HepG2 (cell line): ENCODE measurements around the gene UCHL3. TPM values are rescaled to one million over a fixed set of nuclear protein-coding genes. Genes with fewer than 3 reads are reported as not detected.
A peak's percentile ranks its signal among the peaks of the same experiment; 100 is the strongest.

Experiments
- ATF1 ChIP-seq: IDR thresholded peaks from 2 replicates; pipeline ENCODE4 v1.6.1; 2016; ENCODE audit warnings: mild to moderate bottlenecking, control low read depth
- CCDC6 ChIP-seq: sonication (generic); formaldehyde crosslinking; IDR thresholded peaks from 2 replicates; pipeline ENCODE4 v1.8.1; 2022; ENCODE audit warnings: mild to moderate bottlenecking, missing genetic modification reagents, moderate library complexity
- PRMT3 ChIP-seq: sonication (generic); formaldehyde crosslinking; IDR thresholded peaks from 2 replicates; pipeline ENCODE4 v1.8.1; 2022; ENCODE audit warnings: low read depth, mild to moderate bottlenecking, moderate library complexity, missing genetic modification reagents, borderline replicate concordance
- ZMYM2 ChIP-seq: sonication (generic); formaldehyde crosslinking; IDR thresholded peaks from 2 replicates; pipeline ENCODE4 v1.8.0; 2022; ENCODE audit warnings: mild to moderate bottlenecking, missing genetic modification reagents
- ZNF207 ChIP-seq: fragments of 450-650 bp; IDR thresholded peaks from 2 replicates; pipeline ENCODE4 v1.6.1; 2016; ENCODE audit warnings: antibody characterized with exemption, borderline replicate concordance
- ZNF256 ChIP-seq: sonication (generic); formaldehyde crosslinking; conservative IDR thresholded peaks from 2 replicates; pipeline ENCODE4 v1.4.0; 2020; ENCODE audit warnings: missing genetic modification reagents
- polyA plus RNA-seq, 8 experiments: library from polyadenylated mRNA; depleted of rRNA in 3 of 8; stranded (reverse) in 7 of 8; unstranded in 1 of 8; fragments of >200 nt; fragmentation: Illumina TruSeq in 4 of 8; extraction: Trizol in 4 of 8; gene quantifications; 2 replicates each; pipeline versions ENCODE4 v1.2.1 to v1.2.3, GENCODE V29; 2011 to 2016; ENCODE audit warnings: low read depth in 4 of 8, missing spikeins in 1 of 8, mixed read lengths in 1 of 8; ENCODE audit not compliant: insufficient read depth in 1 of 8
- total RNA-seq, 5 experiments: library from RNA; depleted of rRNA; stranded (reverse); fragments of >200 nt; fragmentation: Illumina TruSeq; extraction: Trizol; gene quantifications; 2 replicates each; pipeline ENCODE4 v1.2.3, GENCODE V29; 2016; ENCODE audit warnings: low read depth in 1 of 5
- TF ChIP-seq, protein P1 (sequence below): sonication (generic); formaldehyde crosslinking; IDR thresholded peaks from 2 replicates; pipeline ENCODE4 v1.4.0; 2020; ENCODE audit warnings: mild to moderate bottlenecking, missing genetic modification reagents, borderline replicate concordance
- TF ChIP-seq, protein P2 (sequence below): sonication (generic); formaldehyde crosslinking; IDR thresholded peaks from 2 replicates; pipeline ENCODE4 v1.4.0; 2020; ENCODE audit warnings: missing genetic modification reagents
- TF ChIP-seq, protein P3 (sequence below): sonication (generic); formaldehyde crosslinking; IDR thresholded peaks from 2 replicates; pipeline ENCODE4 v1.4.0; 2020; ENCODE audit warnings: missing genetic modification reagents
- TF ChIP-seq, protein P4 (sequence below): sonication (generic); formaldehyde crosslinking; IDR thresholded peaks from 2 replicates; pipeline ENCODE4 v1.5.1; 2020; ENCODE audit warnings: mild to moderate bottlenecking, missing genetic modification reagents
- TF ChIP-seq, protein P5 (sequence below): conservative IDR thresholded peaks from 2 replicates; pipeline ENCODE4 v1.6.1; 2018; ENCODE audit warnings: missing genetic modification reagents

Gene UCHL3
- total and polyA plus RNA-seq, 2 of the 13 experiments (the other 11 are each of a cell fraction or from before 2014, with no cell fraction given): 36.2 to 93.3 TPM

DNA sequence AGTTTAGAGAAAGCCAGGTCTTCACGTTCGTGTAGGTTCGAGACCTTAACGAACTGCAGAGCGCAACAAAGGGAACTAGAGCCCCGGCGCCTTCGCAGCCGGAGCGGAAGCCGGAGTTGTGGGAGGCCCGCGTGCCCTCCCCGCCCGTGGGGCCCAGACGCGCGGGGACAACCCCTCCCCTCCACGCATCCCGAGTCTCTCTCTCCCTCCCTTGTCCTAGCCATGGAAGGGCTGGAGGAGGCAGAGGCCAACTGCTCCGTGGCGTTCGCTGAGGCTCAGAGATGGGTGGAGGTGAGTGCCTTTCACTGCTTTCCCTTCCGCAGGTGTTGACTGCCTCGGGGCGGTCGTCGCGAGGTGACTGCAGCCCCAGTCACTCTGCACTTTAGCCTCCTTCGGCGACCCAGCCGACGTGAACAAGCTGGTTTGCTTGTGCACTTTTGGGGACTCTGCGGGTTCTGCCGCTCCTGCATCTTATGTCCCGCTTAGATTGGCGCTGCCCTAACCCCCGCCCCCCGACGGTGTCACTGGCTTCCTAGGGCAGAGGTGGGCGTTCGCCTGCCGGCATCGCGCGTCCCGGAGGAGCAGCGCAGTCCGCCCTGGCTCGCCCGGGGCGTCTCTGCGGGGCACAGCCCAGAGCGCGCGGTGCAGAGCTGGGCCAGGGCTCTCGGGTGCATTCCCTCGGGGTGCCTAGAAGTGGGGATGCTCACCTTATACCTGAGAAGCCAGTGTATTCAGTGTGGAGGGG is 87.0 kb downstream of the UCHL3 start (continued):
- TF ChIP-seq, protein P1, sequence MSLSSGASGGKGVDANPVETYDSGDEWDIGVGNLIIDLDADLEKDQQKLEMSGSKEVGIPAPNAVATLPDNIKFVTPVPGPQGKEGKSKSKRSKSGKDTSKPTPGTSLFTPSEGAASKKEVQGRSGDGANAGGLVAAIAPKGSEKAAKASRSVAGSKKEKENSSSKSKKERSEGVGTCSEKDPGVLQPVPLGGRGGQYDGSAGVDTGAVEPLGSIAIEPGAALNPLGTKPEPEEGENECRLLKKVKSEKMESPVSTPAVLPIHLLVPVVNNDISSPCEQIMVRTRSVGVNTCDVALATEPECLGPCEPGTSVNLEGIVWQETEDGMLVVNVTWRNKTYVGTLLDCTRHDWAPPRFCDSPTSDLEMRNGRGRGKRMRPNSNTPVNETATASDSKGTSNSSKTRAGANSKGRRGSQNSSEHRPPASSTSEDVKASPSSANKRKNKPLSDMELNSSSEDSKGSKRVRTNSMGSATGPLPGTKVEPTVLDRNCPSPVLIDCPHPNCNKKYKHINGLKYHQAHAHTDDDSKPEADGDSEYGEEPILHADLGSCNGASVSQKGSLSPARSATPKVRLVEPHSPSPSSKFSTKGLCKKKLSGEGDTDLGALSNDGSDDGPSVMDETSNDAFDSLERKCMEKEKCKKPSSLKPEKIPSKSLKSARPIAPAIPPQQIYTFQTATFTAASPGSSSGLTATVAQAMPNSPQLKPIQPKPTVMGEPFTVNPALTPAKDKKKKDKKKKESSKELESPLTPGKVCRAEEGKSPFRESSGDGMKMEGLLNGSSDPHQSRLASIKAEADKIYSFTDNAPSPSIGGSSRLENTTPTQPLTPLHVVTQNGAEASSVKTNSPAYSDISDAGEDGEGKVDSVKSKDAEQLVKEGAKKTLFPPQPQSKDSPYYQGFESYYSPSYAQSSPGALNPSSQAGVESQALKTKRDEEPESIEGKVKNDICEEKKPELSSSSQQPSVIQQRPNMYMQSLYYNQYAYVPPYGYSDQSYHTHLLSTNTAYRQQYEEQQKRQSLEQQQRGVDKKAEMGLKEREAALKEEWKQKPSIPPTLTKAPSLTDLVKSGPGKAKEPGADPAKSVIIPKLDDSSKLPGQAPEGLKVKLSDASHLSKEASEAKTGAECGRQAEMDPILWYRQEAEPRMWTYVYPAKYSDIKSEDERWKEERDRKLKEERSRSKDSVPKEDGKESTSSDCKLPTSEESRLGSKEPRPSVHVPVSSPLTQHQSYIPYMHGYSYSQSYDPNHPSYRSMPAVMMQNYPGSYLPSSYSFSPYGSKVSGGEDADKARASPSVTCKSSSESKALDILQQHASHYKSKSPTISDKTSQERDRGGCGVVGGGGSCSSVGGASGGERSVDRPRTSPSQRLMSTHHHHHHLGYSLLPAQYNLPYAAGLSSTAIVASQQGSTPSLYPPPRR: peak; percentile 30; the same call in 1 of the 2 replicates
- TF ChIP-seq CCDC6: peak; percentile 42; the same call in 1 of the 2 replicates
- TF ChIP-seq, protein P2, sequence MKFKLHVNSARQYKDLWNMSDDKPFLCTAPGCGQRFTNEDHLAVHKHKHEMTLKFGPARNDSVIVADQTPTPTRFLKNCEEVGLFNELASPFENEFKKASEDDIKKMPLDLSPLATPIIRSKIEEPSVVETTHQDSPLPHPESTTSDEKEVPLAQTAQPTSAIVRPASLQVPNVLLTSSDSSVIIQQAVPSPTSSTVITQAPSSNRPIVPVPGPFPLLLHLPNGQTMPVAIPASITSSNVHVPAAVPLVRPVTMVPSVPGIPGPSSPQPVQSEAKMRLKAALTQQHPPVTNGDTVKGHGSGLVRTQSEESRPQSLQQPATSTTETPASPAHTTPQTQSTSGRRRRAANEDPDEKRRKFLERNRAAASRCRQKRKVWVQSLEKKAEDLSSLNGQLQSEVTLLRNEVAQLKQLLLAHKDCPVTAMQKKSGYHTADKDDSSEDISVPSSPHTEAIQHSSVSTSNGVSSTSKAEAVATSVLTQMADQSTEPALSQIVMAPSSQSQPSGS (CRISPR knock-in tag): 0 out of 2 replicates have a peak, but pooled peaks have one; percentile 25
- TF ChIP-seq ZNF256 (CRISPR knock-in tag): no peak
- TF ChIP-seq, protein P3, sequence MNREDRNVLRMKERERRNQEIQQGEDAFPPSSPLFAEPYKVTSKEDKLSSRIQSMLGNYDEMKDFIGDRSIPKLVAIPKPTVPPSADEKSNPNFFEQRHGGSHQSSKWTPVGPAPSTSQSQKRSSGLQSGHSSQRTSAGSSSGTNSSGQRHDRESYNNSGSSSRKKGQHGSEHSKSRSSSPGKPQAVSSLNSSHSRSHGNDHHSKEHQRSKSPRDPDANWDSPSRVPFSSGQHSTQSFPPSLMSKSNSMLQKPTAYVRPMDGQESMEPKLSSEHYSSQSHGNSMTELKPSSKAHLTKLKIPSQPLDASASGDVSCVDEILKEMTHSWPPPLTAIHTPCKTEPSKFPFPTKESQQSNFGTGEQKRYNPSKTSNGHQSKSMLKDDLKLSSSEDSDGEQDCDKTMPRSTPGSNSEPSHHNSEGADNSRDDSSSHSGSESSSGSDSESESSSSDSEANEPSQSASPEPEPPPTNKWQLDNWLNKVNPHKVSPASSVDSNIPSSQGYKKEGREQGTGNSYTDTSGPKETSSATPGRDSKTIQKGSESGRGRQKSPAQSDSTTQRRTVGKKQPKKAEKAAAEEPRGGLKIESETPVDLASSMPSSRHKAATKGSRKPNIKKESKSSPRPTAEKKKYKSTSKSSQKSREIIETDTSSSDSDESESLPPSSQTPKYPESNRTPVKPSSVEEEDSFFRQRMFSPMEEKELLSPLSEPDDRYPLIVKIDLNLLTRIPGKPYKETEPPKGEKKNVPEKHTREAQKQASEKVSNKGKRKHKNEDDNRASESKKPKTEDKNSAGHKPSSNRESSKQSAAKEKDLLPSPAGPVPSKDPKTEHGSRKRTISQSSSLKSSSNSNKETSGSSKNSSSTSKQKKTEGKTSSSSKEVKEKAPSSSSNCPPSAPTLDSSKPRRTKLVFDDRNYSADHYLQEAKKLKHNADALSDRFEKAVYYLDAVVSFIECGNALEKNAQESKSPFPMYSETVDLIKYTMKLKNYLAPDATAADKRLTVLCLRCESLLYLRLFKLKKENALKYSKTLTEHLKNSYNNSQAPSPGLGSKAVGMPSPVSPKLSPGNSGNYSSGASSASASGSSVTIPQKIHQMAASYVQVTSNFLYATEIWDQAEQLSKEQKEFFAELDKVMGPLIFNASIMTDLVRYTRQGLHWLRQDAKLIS: no peak
- TF ChIP-seq, protein P4, sequence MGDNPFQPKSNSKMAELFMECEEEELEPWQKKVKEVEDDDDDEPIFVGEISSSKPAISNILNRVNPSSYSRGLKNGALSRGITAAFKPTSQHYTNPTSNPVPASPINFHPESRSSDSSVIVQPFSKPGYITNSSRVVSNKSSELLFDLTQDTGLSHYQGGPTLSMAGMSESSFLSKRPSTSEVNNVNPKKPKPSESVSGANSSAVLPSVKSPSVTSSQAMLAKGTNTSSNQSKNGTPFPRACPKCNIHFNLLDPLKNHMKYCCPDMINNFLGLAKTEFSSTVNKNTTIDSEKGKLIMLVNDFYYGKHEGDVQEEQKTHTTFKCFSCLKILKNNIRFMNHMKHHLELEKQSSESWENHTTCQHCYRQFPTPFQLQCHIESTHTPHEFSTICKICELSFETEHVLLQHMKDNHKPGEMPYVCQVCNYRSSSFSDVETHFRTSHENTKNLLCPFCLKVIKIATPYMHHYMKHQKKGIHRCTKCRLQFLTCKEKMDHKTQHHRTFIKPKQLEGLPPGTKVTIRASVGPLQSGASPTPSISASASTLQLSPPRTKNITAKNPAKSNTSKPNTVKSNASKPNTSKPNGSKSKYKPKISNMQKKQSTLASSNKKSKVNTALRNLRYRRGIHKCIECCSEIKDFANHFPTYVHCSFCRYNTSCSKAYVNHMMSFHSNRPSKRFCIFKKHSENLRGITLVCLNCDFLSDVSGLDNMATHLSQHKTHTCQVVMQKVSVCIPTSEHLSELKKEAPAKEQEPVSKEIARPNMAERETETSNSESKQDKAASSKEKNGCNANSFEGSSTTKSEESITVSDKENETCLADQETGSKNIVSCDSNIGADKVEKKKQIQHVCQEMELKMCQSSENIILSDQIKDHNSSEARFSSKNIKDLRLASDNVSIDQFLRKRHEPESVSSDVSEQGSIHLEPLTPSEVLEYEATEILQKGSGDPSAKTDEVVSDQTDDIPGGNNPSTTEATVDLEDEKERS (CRISPR knock-in tag): peak; percentile 34; the same call in 1 of the 2 replicates
- no peak for TF ChIP-seq ATF1 (CRISPR knock-in tag)
- no peak for TF ChIP-seq PRMT3
- TF ChIP-seq, protein P5, sequence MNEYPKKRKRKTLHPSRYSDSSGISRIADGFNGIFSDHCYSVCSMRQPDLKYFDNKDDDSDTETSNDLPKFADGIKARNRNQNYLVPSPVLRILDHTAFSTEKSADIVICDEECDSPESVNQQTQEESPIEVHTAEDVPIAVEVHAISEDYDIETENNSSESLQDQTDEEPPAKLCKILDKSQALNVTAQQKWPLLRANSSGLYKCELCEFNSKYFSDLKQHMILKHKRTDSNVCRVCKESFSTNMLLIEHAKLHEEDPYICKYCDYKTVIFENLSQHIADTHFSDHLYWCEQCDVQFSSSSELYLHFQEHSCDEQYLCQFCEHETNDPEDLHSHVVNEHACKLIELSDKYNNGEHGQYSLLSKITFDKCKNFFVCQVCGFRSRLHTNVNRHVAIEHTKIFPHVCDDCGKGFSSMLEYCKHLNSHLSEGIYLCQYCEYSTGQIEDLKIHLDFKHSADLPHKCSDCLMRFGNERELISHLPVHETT: no peak; the same call in 1 of the 2 replicates
- TF ChIP-seq ZMYM2 (CRISPR knock-in tag): peak; percentile 81; the same call in 1 of the 2 replicates
- TF ChIP-seq ZNF207: no peak
